GDM1 (cell line): ENCODE measurements around the gene EN2.

Source experiments
- DNase-seq: peaks from one replicate; lab custom pipeline; 2025; lab: John Stamatoyannopoulos, UW

The EN2 gene

GRCh38 chr7:155486783-155487508, 29.0 kb downstream of the EN2 start:
- no peak for DNase-seq

DNA sequence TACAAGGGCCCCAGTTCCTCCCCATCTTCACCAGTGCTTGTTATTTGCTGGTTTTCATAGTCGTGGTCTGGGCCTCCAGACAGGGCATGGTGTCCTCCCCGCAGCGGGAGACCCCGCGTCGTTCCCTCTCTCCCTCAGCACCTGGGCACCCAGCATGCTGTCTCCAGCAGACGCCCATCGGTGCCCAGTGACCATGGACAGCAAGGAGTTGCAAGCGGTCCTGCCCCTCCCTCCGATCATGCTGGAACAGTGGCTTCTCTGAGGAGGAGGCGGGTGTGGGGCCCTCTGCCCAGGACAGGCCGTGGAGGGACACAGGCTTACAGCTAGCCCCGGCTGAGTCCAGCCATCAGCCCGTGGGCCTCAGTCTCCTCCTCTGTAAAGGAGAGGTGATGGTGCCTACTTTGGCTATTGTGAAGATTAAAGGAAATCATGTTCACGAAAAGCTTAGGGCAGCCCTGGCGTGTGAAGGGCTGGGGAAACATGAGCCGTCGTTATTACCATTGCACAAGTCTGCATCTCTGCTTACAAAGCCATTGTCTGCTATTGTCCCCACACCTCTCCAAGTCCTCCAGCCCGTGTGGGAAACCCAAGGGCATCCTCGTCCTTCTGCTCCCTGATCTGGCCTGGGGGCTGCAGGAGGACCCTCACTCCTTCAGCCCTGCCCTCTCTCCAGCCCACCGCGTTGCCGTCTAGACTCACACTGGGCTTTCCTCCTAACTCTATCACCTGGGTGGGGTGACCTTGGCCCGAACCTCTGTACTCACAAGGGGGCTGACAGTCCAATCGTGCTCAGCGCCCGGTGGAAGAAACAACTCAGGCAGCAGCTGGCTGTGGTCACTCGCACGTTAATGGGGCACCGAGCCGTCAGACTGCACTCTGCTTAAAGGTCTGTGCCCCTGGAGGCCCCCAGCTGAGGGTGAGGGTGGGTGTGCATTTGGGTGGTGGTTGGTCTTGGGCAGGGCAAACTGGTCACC, 29.9 kb downstream of the EN2 start:
- DNase-seq = no peak

- DNase-seq = no peak
These were observed 30.7 kb downstream of the EN2 start for GRCh38 chr7:155488483-155489127.

- DNase-seq = no peak
These were observed 31.4 kb downstream of the EN2 start for GRCh38 chr7:155489158-155489840.

GRCh38 chr7:155489862-155490696, 32.1 kb downstream of the EN2 start:
- DNase-seq = no peak

- DNase-seq = no peak
These were observed 33.0 kb downstream of the EN2 start for GRCh38 chr7:155490697-155491628.

GRCh38 chr7:155491812-155492211, 33.9 kb downstream of the EN2 start:
- no peak for DNase-seq

DNA sequence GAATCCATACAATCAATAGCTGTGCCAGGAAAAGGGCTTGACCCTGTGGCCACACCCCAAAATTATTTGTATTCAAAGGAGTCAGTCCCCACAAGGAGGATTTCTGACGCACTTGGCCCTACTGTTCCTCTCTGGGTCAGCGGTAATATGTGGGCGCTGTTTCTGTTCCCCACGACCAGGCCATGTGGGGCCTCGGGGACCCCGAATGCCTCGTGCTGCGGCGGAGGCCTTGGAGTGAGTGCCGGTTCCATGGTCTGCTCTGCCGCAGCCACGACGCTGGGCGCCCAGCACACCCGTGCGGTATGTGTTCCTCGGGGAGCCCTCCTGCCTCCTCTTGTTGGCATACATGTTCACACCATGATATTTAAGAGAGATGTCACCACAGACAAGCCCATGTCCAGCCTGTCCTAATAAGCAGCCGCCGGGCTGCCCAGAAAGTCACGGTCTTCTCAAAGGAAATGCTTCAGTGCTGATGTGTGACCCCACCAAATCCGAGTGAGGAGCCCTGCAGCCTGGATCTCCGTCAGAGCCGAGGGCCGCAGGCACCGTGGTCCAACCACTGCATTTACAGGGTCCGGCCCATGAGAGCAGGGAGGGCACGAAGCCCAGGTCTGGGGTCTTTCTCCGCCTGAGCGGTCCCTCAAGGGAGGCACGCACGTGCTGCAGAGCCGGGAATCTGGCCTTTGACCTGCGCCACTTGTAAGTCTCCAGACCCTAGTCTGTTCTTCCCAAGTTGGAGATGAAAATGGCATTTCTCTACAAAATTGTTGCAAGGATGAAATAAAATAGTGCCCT, 36.0 kb downstream of the EN2 start:
- no peak for DNase-seq

DNA sequence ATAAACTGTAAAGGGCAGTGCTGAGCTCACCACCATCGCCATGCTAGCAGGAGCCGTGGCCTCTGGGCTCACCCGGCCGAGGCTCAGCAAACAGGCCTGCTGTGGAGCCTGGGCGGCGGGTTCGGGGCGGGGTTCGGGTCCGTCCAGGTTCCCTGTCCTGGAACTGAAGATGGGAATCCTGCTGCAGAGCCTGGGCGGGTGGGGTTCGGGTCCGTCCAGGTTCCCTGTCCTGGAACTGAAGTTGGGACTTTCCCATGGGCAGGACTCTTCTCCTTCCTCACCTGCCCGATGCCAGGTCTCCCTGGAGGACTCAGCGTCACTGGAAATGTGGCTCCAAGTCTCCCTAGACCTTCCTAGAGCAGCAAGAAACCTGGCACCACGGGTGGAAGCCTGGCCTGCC, 36.6 kb downstream of the EN2 start:
- DNase-seq = no peak

- DNase-seq = no peak
These were observed 37.7 kb downstream of the EN2 start for GRCh38 chr7:155495440-155496248.

DNA sequence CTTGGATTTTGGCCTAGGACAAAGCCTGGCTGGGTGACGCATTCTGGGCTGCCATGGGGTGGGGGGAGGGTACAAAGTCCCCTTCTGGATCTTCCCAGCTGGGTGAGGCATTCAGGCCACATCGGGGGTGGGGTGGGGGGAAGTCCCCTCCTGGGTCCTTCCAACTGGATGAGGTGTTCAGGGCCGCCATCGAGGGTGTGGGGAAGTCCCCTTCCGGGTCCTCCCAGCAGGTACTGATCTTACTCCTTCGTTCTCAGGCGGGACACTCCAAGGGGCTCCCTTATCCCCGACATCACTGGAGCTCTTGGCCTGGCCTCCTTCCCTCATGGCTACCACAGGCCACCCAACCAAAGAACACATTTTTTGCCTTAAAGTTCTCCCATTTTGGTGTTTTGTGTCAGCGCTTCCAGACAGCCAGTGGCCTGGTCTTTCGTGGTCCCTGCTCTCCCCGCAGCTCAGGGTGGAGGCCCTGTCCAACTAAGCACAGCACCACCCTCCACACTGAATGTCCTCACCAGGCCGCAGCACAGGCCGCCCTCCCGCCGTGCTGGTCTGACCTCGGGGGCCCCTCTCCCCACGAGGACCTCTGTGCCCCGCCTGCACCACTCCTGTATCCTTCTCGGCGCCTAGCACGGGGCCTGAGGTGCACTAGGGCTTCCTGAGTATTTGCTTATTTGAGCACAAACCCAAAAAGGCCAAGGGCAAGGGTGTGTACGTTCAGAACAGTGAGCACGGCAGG, 38.5 kb downstream of the EN2 start:
- DNase-seq = no peak

DNA sequence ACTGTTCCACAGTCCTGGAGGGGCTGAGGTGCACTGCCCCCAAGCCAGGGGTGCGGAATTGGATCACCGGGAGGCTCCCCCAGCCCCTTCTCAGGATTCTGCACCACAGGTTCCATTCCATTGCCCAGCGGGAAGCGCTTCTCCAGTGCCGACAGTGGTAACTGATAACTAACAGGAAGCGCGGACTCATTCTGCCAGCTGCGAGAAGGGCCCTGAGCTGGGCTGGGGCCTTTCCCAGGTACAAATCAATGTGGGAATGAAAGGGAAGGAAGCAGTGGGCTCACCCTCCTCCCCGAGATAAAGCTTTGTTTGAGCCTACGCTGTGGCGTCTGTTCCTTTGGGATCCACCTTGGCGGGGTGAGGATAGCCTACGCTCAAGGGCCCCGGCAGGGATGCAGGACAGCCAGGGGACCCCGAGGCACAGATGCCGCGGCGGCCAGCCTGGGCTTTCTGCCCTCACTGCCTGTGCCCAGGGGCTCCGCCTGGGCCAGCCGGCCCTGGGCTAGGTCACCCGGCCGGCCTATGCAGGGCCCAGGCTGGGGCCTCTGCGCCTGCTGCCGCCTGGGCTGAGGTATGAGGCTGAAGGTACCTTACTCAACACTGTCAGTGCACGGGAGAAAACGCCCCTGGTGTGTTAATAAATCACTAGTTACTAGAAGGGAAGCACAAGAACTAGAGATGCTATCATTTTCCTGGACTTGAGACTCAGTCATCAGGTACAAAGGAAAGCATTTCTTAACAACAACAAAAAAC, 39.4 kb downstream of the EN2 start:
- DNase-seq = no peak

DNA sequence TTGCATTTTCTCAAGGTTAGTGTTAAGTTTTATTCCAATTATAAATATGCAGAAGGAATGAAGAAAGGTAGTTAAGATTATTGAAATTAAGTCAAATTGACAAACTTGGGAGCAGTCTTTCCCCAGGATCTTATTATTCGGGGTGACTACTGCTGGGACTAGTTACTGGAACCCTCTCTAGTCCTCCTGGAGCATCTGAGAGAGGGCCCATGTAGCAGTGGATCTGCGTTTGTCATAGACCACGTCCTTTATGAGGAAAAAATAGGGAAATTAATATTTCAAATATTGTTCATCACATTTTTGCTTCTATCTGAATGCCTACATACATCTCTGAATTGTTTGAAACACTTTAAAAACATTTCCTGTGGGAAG, 47.5 kb downstream of the EN2 start:
- DNase-seq = no peak

GRCh38 chr7:155506854-155507337, 49.0 kb downstream of the EN2 start:
- no peak for DNase-seq

DNA sequence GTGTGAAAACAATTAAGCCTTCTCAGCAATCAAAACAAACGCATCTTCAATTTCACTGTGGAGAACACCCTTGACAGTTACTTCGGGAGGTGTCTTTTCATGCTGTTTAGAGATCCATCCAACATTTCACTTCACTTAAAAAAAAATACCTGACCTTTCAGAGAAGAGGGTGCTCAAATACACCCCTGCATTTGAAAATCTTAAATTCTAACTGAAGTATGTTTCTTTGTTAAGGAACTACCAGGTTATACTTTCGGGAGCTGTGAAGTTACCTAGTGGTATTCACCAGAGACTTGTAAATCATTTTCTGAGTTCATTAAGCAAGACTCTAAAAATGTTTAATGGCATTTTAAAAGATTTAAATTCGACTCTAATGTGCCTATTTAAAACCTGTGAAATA, 49.6 kb downstream of the EN2 start:
- DNase-seq = no peak
